Measurements from ENCODE around the gene SUPT5H.

GRCh38 chr19:39425744-39426143 is 19.6 kb upstream of the SUPT5H start:
- no peak for TF ChIP-seq CTCF (IDR thresholded peaks at IDR 0.05; ENCODE audit: insufficient read depth, low read length, poor library complexity, severe bottlenecking)
- TF ChIP-seq EZH2phosphoT487 (conservative IDR thresholded peaks at IDR 0.05; ENCODE audit: low read length): no peak
